ENCODE data around the gene ANKDD1B. TPM values are rescaled to one million over a fixed set of nuclear protein-coding genes. Genes with fewer than 3 reads are reported as not detected.
A peak's percentile ranks its signal among the peaks of the same experiment; 100 is the strongest.

ANKDD1B gene
- total RNA-seq, 1 donor from 2014 or later, result 0.63 TPM

- no peak for DNase-seq (ENCODE audit: low read depth)
- Histone ChIP-seq H3K4me3 (ENCODE audit: low read depth, low read length) (peak overlapping the region; percentile 50), H3K36me3 (ENCODE audit: control insufficient read depth, insufficient read depth, low read length) (no peaks in the 10 kb centered on the region), H3K27me3 (ENCODE audit: control insufficient read depth, insufficient read depth, low read length) (no peaks in the 10 kb centered on the region)
- TF ChIP-seq CTCF (IDR thresholded peaks at IDR 0.05; ENCODE audit: insufficient read depth, low read length, poor library complexity, severe bottlenecking), result no peak
Observed at GRCh38 chr5:75656311-75657003, 45.2 kb downstream of the ANKDD1B start.

GRCh38 chr5:75659791-75660450, 48.7 kb downstream of the ANKDD1B start:
- Histone ChIP-seq H3K27me3 (ENCODE audit: control insufficient read depth, insufficient read depth, low read length) (no peaks in the 10 kb centered on the region), H3K36me3 (ENCODE audit: control insufficient read depth, insufficient read depth, low read length) (no peaks in the 10 kb centered on the region), H3K4me3 (ENCODE audit: low read depth, low read length) (no peak overlapping the region)
- no peak for DNase-seq (ENCODE audit: low read depth)
- TF ChIP-seq CTCF (IDR thresholded peaks at IDR 0.05; ENCODE audit: insufficient read depth, low read length, poor library complexity, severe bottlenecking), result no peak

- Histone ChIP-seq H3K27me3 (ENCODE audit: control insufficient read depth, insufficient read depth, low read length) (no peaks in the 10 kb centered on the region), H3K4me3 (ENCODE audit: low read depth, low read length) (no peak overlapping the region), H3K36me3 (ENCODE audit: control insufficient read depth, insufficient read depth, low read length) (no peaks in the 10 kb centered on the region)
- TF ChIP-seq CTCF (IDR thresholded peaks at IDR 0.05; ENCODE audit: insufficient read depth, low read length, poor library complexity, severe bottlenecking), result no peak
- no peak for DNase-seq (ENCODE audit: low read depth)
Observed at GRCh38 chr5:75660678-75661465, 49.6 kb downstream of the ANKDD1B start.

GRCh38 chr5:75662061-75662460, 50.8 kb downstream of the ANKDD1B start:
- DNase-seq (ENCODE audit: low read depth), result no peak
- TF ChIP-seq CTCF (IDR thresholded peaks at IDR 0.05; ENCODE audit: insufficient read depth, low read length, poor library complexity, severe bottlenecking), result no peak
- H3K27me3 ChIP-seq (ENCODE audit: control insufficient read depth, insufficient read depth, low read length), result no peaks in the 10 kb centered on the region
- H3K36me3 ChIP-seq (ENCODE audit: control insufficient read depth, insufficient read depth, low read length), result no peaks in the 10 kb centered on the region
- no peak overlapping the region for H3K4me3 ChIP-seq (ENCODE audit: low read depth, low read length)

GRCh38 chr5:75663579-75664284, 52.5 kb downstream of the ANKDD1B start:
- DNase-seq (ENCODE audit: low read depth), result no peak
- Histone ChIP-seq H3K4me3 (ENCODE audit: low read depth, low read length) (no peak overlapping the region), H3K36me3 (ENCODE audit: control insufficient read depth, insufficient read depth, low read length) (no peaks in the 10 kb centered on the region), H3K27me3 (ENCODE audit: control insufficient read depth, insufficient read depth, low read length) (no peaks in the 10 kb centered on the region)
- TF ChIP-seq CTCF (IDR thresholded peaks at IDR 0.05; ENCODE audit: insufficient read depth, low read length, poor library complexity, severe bottlenecking), result no peak
